Gastroesophageal sphincter (tissue), 4 donors: ENCODE measurements around the gene MRGPRE. TPM values are rescaled to one million over a fixed set of nuclear protein-coding genes. Genes with fewer than 3 reads are reported as not detected.

Source experiments
- ATAC-seq: fragments of 150-250 bp; one replicate; pipeline ENCODE4 v1.9.1; 2016; ENCODE audit warnings: mild to moderate bottlenecking, moderate library complexity
- H3K27ac ChIP-seq, 4 donors: fragments of 200-600 bp; sonication (generic) in 3 of 4; 1 replicate in 3 of 4; 2 replicates in 1 of 4; pipeline ENCODE4 v1.5.1; 2016 to 2019
- H3K27me3 ChIP-seq: fragments of 200-600 bp; sonication (generic); one replicate; pipeline ENCODE4 v1.5.1; 2019
- H3K36me3 ChIP-seq, 2 donors: fragments of 200-600 bp; sonication (generic); one replicate each; pipeline ENCODE4 v1.5.1; 2019; ENCODE audit warnings: control low read depth in 1 of 2
- H3K4me1 ChIP-seq, 3 donors: fragments of 200-600 bp; sonication (generic); 1 replicate in 2 of 3; 2 replicates in 1 of 3; pipeline ENCODE4 v1.5.1; 2016 to 2019; ENCODE audit warnings: control low read depth in 2 of 3
- H3K4me3 ChIP-seq, 2 donors: fragments of 200-600 bp; sonication (generic); one replicate each; pipeline ENCODE4 v1.5.1; 2019; ENCODE audit warnings: mild to moderate bottlenecking in 1 of 2, moderate library complexity in 1 of 2
- H3K9me3 ChIP-seq, 3 donors: fragments of 200-600 bp; sonication (generic); one replicate each; pipeline ENCODE4 v1.5.1; 2017 to 2019; ENCODE audit warnings: control low read depth in 2 of 3
- EP300 ChIP-seq: sonication (generic); formaldehyde crosslinking; IDR thresholded peaks from one replicate; pipeline ENCODE4 v1.6.1; 2017; ENCODE audit warnings: antibody characterized with exemption, mild to moderate bottlenecking
- POLR2A ChIP-seq, 2 donors: fragments of 450-650 bp; IDR thresholded peaks; one replicate each; pipeline ENCODE4 v1.6.1; 2017; ENCODE audit warnings: antibody characterized with exemption in 2 of 2, mild to moderate bottlenecking in 2 of 2, moderate library complexity in 1 of 2
- POLR2AphosphoS5 ChIP-seq: sonication (generic); formaldehyde crosslinking; IDR thresholded peaks from one replicate; pipeline ENCODE4 v1.6.1; 2017; ENCODE audit warnings: antibody characterized with exemption
- WGBS, 2 donors: methylation state at CpG; one replicate each; pipeline ENCODE4 v1.1.5; 2018; ENCODE audit warnings: low coverage in 1 of 2; 5-methylcytosine and 5-hydroxymethylcytosine counted together
- total RNA-seq, 4 donors: library from RNA; depleted of rRNA; stranded (reverse); fragments of >200 nt; gene quantifications; one replicate each; pipeline ENCODE4 v1.1.0, GENCODE V29; 2016
- TF ChIP-seq, protein P1 (sequence below), 4 experiments: fragments of 200-600 bp in 2 of 4; fragments of 450-650 bp in 2 of 4; sonication (generic) in 1 of 4; IDR thresholded peaks; one replicate each; pipeline ENCODE4 v1.5.1; 2017 to 2019; ENCODE audit warnings: antibody characterized with exemption in 4 of 4, mild to moderate bottlenecking in 2 of 4, moderate library complexity in 2 of 4

Gene MRGPRE
- total RNA-seq, 4 donors from 2014 or later: not detected

GRCh38 chr11:3227568-3228444 is 4.4 kb downstream of the MRGPRE start:
- Histone ChIP-seq H3K27me3 (peaks cover 72% of the 10 kb centered on the region), H3K9me3 (no peaks in the 10 kb centered on the region), H3K27ac (no peak overlapping the region), H3K36me3 (no peaks in the 10 kb centered on the region), H3K4me1 (peaks cover 0 to 8% (median 0%) of the 10 kb centered on the region in 3 donors), H3K4me3 (no peak overlapping the region)
- WGBS, 2 donors: 87 to 100% methylated on average over 1 to 6 of the region's 46 CpGs
- TF ChIP-seq EP300 (no peak), POLR2A (IDR thresholded peaks at IDR 0.05) (no peak), POLR2AphosphoS5 (no peak)
- TF ChIP-seq, protein P1, sequence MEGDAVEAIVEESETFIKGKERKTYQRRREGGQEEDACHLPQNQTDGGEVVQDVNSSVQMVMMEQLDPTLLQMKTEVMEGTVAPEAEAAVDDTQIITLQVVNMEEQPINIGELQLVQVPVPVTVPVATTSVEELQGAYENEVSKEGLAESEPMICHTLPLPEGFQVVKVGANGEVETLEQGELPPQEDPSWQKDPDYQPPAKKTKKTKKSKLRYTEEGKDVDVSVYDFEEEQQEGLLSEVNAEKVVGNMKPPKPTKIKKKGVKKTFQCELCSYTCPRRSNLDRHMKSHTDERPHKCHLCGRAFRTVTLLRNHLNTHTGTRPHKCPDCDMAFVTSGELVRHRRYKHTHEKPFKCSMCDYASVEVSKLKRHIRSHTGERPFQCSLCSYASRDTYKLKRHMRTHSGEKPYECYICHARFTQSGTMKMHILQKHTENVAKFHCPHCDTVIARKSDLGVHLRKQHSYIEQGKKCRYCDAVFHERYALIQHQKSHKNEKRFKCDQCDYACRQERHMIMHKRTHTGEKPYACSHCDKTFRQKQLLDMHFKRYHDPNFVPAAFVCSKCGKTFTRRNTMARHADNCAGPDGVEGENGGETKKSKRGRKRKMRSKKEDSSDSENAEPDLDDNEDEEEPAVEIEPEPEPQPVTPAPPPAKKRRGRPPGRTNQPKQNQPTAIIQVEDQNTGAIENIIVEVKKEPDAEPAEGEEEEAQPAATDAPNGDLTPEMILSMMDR (IDR thresholded peaks at IDR 0.05): no peak
- ATAC-seq: no peak

DNA sequence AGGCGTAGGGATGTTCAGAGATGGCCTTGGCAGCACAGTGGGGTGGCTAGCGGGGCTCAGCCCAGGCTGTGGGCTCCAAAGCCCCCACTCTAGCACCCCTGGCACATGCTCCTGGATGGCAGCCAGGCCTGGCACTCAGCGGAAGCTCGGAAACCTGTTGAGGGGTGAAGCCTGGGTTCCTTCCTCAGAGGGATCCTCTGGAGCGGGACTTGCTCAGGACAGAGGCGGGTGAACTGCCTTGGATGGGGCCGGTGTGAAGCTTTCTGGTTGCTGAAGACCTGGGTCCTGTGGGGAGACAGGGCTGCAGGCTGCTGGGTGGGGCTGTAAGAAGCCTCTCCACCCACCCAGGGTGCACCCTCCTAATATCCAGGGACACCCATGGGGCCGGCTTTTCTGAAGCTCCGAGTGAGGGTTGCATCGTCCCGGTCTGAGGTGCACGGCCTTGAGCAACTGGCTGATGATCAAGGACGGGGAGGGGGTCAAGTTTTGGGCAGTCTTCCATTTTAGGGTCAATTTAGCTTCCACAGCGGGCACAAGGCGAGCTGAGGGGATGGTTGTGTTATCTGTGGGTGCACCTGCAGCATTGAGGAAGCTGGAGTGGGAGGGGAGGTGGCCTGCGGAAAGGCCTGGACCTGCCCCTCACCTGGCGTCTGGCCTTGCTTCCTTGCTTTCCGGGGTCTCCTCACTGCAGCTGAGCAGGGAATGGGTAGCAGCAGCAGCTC is 5.2 kb downstream of the MRGPRE start:
- TF ChIP-seq, protein P1 (IDR thresholded peaks at IDR 0.05): no peak
- TF ChIP-seq POLR2A (IDR thresholded peaks at IDR 0.05) (no peak), EP300 (no peak), POLR2AphosphoS5 (no peak)
- 89 to 100% methylated on average over 1 to 5 of the region's 18 CpGs for WGBS, 2 donors
- peaks cover 75% of the 10 kb centered on the region for H3K27me3 ChIP-seq
- peaks cover 0 to 4% (median 0%) of the 10 kb centered on the region in 3 donors for H3K4me1 ChIP-seq
- H3K36me3 ChIP-seq: no peaks in the 10 kb centered on the region
- H3K9me3 ChIP-seq: no peaks in the 10 kb centered on the region
- no peak overlapping the region for H3K27ac ChIP-seq
- ATAC-seq: no peak
- H3K4me3 ChIP-seq: no peak overlapping the region

DNA sequence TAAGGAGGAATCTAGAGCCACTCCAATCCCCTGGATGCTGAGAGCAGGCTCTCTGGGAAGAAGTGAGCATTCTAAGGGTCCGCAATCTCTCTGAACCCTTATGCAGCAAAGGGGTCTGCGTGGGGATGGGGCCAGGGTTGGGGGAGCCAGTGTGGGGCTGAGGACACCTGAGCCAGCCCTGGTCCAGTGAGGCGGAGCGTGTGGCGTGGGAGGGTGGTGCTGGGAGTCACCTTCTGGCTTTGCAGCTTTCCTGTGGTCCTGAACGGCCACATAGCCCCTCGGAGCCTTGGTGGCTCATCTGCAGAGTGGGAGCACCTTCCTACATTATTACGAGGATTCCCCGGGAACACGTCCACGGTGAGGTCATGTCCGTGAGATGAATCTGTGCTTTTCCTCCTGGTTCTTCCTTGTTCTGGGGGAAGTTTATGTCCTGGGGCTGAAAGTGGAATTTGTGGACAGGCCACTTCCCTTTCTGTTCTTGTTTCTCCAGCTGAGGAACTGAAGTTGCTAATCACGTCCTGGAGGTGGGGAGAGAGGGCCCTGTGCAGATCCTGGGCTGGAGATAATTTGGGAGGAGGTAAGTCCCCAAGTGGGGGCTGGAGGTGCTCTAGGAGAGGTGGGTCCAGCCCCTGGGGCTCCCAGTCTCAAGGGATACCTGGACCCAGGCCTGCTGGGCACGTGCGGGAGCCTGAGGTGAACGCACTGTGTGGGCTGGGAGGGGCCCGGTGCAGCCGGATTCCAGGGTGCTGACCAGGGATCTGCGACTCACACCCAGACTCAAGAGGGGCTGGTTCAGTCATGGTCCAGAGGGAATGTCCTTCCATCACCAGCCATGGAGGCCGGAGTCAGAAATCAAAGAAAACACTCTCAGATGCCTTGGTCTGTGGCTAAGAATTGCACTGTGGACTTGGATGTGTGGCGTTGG is 6.1 kb downstream of the MRGPRE start:
- peaks cover 75% of the 10 kb centered on the region for H3K27me3 ChIP-seq
- WGBS, 2 donors: 72 to 100% methylated on average over 1 to 7 of the region's 21 CpGs
- no peak for ATAC-seq

GRCh38 chr11:3225159-3225758 is 7.0 kb downstream of the MRGPRE start:
- H3K4me1 ChIP-seq: peaks cover 0 to 6% (median 0%) of the 10 kb centered on the region in 3 donors
- no peak overlapping the region for H3K27ac ChIP-seq
- 49% methylated on average over 2 of the region's 17 CpGs; no CpG with 5 or more reads in 1 of the 2 donors for WGBS, 2 donors
- TF ChIP-seq POLR2A (IDR thresholded peaks at IDR 0.05) (no peak), POLR2AphosphoS5 (no peak), EP300 (no peak)
- TF ChIP-seq, protein P1 (IDR thresholded peaks at IDR 0.05): no peak
- ATAC-seq: no peak
- no peak overlapping the region for H3K4me3 ChIP-seq
- H3K9me3 ChIP-seq: no peaks in the 10 kb centered on the region
- no peaks in the 10 kb centered on the region for H3K36me3 ChIP-seq
- H3K27me3 ChIP-seq: peaks cover 75% of the 10 kb centered on the region

More for the DNA sequence above, 6.1 kb downstream of the MRGPRE start:
- no peaks in the 10 kb centered on the region for H3K9me3 ChIP-seq
- H3K4me1 ChIP-seq: no peaks in the 10 kb centered on the region
- H3K36me3 ChIP-seq: no peaks in the 10 kb centered on the region
- TF ChIP-seq EP300: no peak
- TF ChIP-seq, protein P1 (IDR thresholded peaks at IDR 0.05): no peak
- TF ChIP-seq POLR2A (IDR thresholded peaks at IDR 0.05): no peak
- TF ChIP-seq POLR2AphosphoS5: no peak
- no peak overlapping the region for H3K4me3 ChIP-seq
- H3K27ac ChIP-seq: no peak overlapping the region
